HepG2 (cell line): Measurements from ENCODE around the gene VPS18. TPM values are rescaled to one million over a fixed set of nuclear protein-coding genes. Genes with fewer than 3 reads are reported as not detected.

Experiments used
- ATAC-seq: fragments of 200-7000 bp; cut with Tn5 transposase; 3 replicates; pipeline ENCODE4 v1.9.1; 2020; ENCODE audit warnings: mild to moderate bottlenecking, moderate library complexity
- BruUV-seq: library from RNA; stranded (reverse); fragments of 400-500 nt; replicated peaks from 2 replicates; lab custom pipeline; 2021; lab: Mats Ljungman, UMichigan
- CTCF ChIA-PET: fragments of 300-600 bp; formaldehyde crosslinking; extraction: SDS; loops from one replicate; lab custom pipeline; 2021; ENCODE audit warnings: low total read pairs, inconsistent platforms, low intra/inter-chr PET ratio; lab: Yijun Ruan, JAX
- POLR2A ChIA-PET: fragments of 350-600 bp; sonication (Branson Sonifier 250); formaldehyde crosslinking; loops from one replicate; lab custom pipeline; 2020; ENCODE audit warnings: antibody characterized with exemption, inconsistent platforms; lab: Yijun Ruan, JAX
- DNase-seq: peaks from one replicate; pipeline ENCODE4 v3.0.0-alpha.2; 2015; ENCODE audit warnings: low spot score
- FAIRE-seq: peaks from 3 replicates; lab custom pipeline; 2011; peaks lifted over from hg19 to GRCh38; lab: Jason Lieb, UNC
- H2AFZ ChIP-seq: one replicate; pipeline ENCODE4 v1.6.1; 2011; ENCODE audit warnings: low read length, inconsistent platforms
- H3K27ac ChIP-seq: fragments of 300-600 bp; 3 replicates; pipeline ENCODE4 v1.8.0; 2011; ENCODE audit warnings: mixed run types, mild to moderate bottlenecking, mixed read lengths, low read length, inconsistent platforms; ENCODE audit not compliant: insufficient read depth; ENCODE audit errors: extremely low read length
- H3K27me3 ChIP-seq, 2 experiments: fragments of 200-600 bp in 1 of 2; 2 replicates in 1 of 2; 3 replicates in 1 of 2; pipeline versions ENCODE4 v1.6.0 to v1.8.0; 2011; ENCODE audit warnings: low read length in 2 of 2, mild to moderate bottlenecking in 2 of 2, moderate library complexity in 2 of 2, inconsistent platforms in 1 of 2; ENCODE audit not compliant: insufficient read depth in 2 of 2, control insufficient read depth in 1 of 2
- H3K36me3 ChIP-seq, 2 experiments: fragments of 200-600 bp in 1 of 2; replicated peaks in 1 of 2; 2 replicates in 1 of 2; 3 replicates in 1 of 2; pipeline versions ENCODE4 v1.5.1 to v1.8.0; 2011; ENCODE audit warnings: low read length in 2 of 2, inconsistent platforms in 1 of 2; ENCODE audit not compliant: insufficient read depth in 2 of 2, control insufficient read depth in 1 of 2
- H3K4me1 ChIP-seq: 2 replicates; pipeline ENCODE4 v1.5.1; 2012; ENCODE audit warnings: low read length, inconsistent platforms; ENCODE audit not compliant: insufficient read depth
- H3K4me2 ChIP-seq: 2 replicates; pipeline ENCODE4 v1.6.0; 2011; ENCODE audit warnings: low read depth, low read length, inconsistent platforms
- H3K4me3 ChIP-seq, 3 experiments: fragments of 200-600 bp in 1 of 3; sonication (generic), shearing (Covaris generic) in 1 of 3; replicated peaks in 1 of 3; 2 replicates each; pipeline ENCODE4 v1.5.1; 2011 to 2016; ENCODE audit warnings: low read length in 3 of 3, inconsistent platforms in 2 of 3, low read depth in 2 of 3, mild to moderate bottlenecking in 2 of 3, control low read depth in 1 of 3, mixed read lengths in 1 of 3; ENCODE audit not compliant: insufficient read depth in 1 of 3
- H3K79me2 ChIP-seq: one replicate; pipeline ENCODE4 v1.6.1; 2011; ENCODE audit warnings: low read length, inconsistent platforms; ENCODE audit not compliant: insufficient read depth
- H3K9ac ChIP-seq: 2 replicates; pipeline ENCODE4 v1.6.0; 2011; ENCODE audit warnings: mild to moderate bottlenecking, low read depth, low read length, inconsistent platforms; ENCODE audit not compliant: insufficient read depth
- H3K9me3 ChIP-seq: 2 replicates; pipeline ENCODE4 v1.5.1; 2012; ENCODE audit warnings: mild to moderate bottlenecking, low read length
- H4K20me1 ChIP-seq: 2 replicates; pipeline ENCODE4 v1.6.0; 2011; ENCODE audit warnings: inconsistent platforms, mild to moderate bottlenecking, low read length, moderate library complexity; ENCODE audit not compliant: insufficient read depth
- CENPX ChIP-seq: sonication (generic); formaldehyde crosslinking; IDR thresholded peaks from 2 replicates; pipeline ENCODE4 v1.9.0; 2021; ENCODE audit warnings: mild to moderate bottlenecking, missing genetic modification reagents, moderate library complexity
- GABPA ChIP-seq, 2 experiments: IDR thresholded peaks; 2 replicates each; pipeline ENCODE4 v1.6.1; 2011 to 2016; ENCODE audit warnings: low read depth in 2 of 2, low read length in 1 of 2, missing biosample characterization in 1 of 2, missing genetic modification characterization in 1 of 2
- KLF11 ChIP-seq: IDR thresholded peaks from 2 replicates; pipeline ENCODE4 v1.6.1; 2016; ENCODE audit warnings: missing compliant biosample characterization
- SRSF9 ChIP-seq: fragments of 200-400 bp; formaldehyde crosslinking; IDR thresholded peaks from 2 replicates; pipeline ENCODE4 v1.6.1; 2018; ENCODE audit warnings: borderline replicate concordance, mild to moderate bottlenecking, low read depth, low read length; ENCODE audit not compliant: insufficient read depth, poor library complexity, severe bottlenecking
- TARDBP ChIP-seq: sonication (generic); formaldehyde crosslinking; IDR thresholded peaks from 2 replicates; pipeline ENCODE4 v1.8.0; 2022; ENCODE audit warnings: mild to moderate bottlenecking, missing genetic modification reagents
- ZBTB37 ChIP-seq: sonication (generic); formaldehyde crosslinking; IDR thresholded peaks from 2 replicates; pipeline ENCODE4 v1.4.0; 2020; ENCODE audit warnings: mild to moderate bottlenecking, missing genetic modification reagents
- ZNF142 ChIP-seq: sonication (generic); formaldehyde crosslinking; IDR thresholded peaks from 2 replicates; pipeline ENCODE4 v1.4.0; 2020; ENCODE audit warnings: missing genetic modification reagents
- ZNF713 ChIP-seq: sonication (generic); formaldehyde crosslinking; IDR thresholded peaks from 2 replicates; pipeline ENCODE4 v1.4.0; 2020; ENCODE audit warnings: mild to moderate bottlenecking, missing genetic modification reagents
- ZNF776 ChIP-seq: sonication (generic); formaldehyde crosslinking; IDR thresholded peaks from 2 replicates; pipeline ENCODE4 v1.4.0; 2020; ENCODE audit warnings: mild to moderate bottlenecking, missing genetic modification reagents
- WGBS: methylation state at CpG from one replicate; pipeline ENCODE4 v1.1.6; 2017; ENCODE audit warnings: low lambda C conversion rate; 5-methylcytosine and 5-hydroxymethylcytosine counted together
- in situ Hi-C: cut with HindIII; loops from 2 replicates; pipeline ENCODE4 v1.10.0; 2017; ENCODE audit warnings: low pct_unique_long_range_greater_than_20kb; ENCODE audit not compliant: extremely low pct_ligation_motif_present
- intact Hi-C: fragments of 100-400 bp; cut with micrococcal nuclease; formaldehyde crosslinking; loops from one replicate; pipeline ENCODE4 v1.10.0; 2022; ENCODE audit not compliant: unreplicated experiment
- polyA plus RNA-seq, 8 experiments: library from polyadenylated mRNA; depleted of rRNA in 3 of 8; stranded (reverse) in 7 of 8; unstranded in 1 of 8; fragments of >200 nt; fragmentation: Illumina TruSeq in 4 of 8; extraction: Trizol in 4 of 8; gene quantifications; 2 replicates each; pipeline versions ENCODE4 v1.2.1 to v1.2.3, GENCODE V29; 2011 to 2016; ENCODE audit warnings: low read depth in 4 of 8, missing spikeins in 1 of 8, mixed read lengths in 1 of 8; ENCODE audit not compliant: insufficient read depth in 1 of 8
- total RNA-seq, 5 experiments: library from RNA; depleted of rRNA; stranded (reverse); fragments of >200 nt; fragmentation: Illumina TruSeq; extraction: Trizol; gene quantifications; 2 replicates each; pipeline ENCODE4 v1.2.3, GENCODE V29; 2016; ENCODE audit warnings: low read depth in 1 of 5

VPS18 gene
- total and polyA plus RNA-seq, 2 of the 13 experiments (the other 11 are each of a cell fraction or from before 2014, with no cell fraction given): 5.8 to 17.0 TPM

GRCh38 chr15:40937762-40938535 is 43.7 kb downstream of the VPS18 start (continued):
- TF ChIP-seq ZNF142 (CRISPR knock-in tag) (no peak), SRSF9 (no peak), CENPX (no peak), ZNF776 (CRISPR knock-in tag) (no peak), TARDBP (no peak)

- no peaks in the 10 kb centered on the region for H3K9me3 ChIP-seq
- H2AFZ ChIP-seq: no peak overlapping the region
- no peaks in the 10 kb centered on the region for H3K79me2 ChIP-seq
- no peaks in the 10 kb centered on the region for H3K36me3 ChIP-seq
- 78% methylated on average over 3 of the region's 6 CpGs for WGBS
- no peak overlapping the region for H3K4me3 ChIP-seq
- no peak overlapping the region for H3K27ac ChIP-seq
- H3K9ac ChIP-seq: no peak overlapping the region
- H4K20me1 ChIP-seq: no peaks in the 10 kb centered on the region
- peaks cover 0 to 20% of the 10 kb centered on the region in 2 experiments; a peak in 3 of 5 replicates for H3K27me3 ChIP-seq
- peaks cover 75% of the 10 kb centered on the region for H3K4me1 ChIP-seq
- ChIA-PET POLR2A (no interaction called here), CTCF (no interaction called here)
- FAIRE-seq: no peak
- no TSS peak for BruUV-seq
- TF ChIP-seq ZBTB37 (CRISPR knock-in tag) (no peak), KLF11 (CRISPR knock-in tag) (no peak), ZNF713 (CRISPR knock-in tag) (no peak), GABPA (IDR thresholded peaks at IDR 0.05; ENCODE audit: low read depth, low read length) (no peak), GABPA (CRISPR knock-in tag; IDR thresholded peaks at IDR 0.05; ENCODE audit: low read depth) (no peak)
- ATAC-seq: no peak
- in situ Hi-C loops (no loop called here), intact Hi-C loops (no loop called here)
- no peak for DNase-seq
- no peak overlapping the region for H3K4me2 ChIP-seq
Measured at GRCh38 chr15:40938536-40938870, 44.3 kb downstream of the VPS18 start.
